GM19372 (cell line): ENCODE data around the gene TBC1D22A.

Experiments
- ATAC-seq: cut with Tn5 transposase; IDR thresholded peaks from one replicate; pipeline ENCODE4 v1.9.1; 2021; ENCODE audit warnings: mild to moderate bottlenecking, low read depth, moderate library complexity; ENCODE audit not compliant: unreplicated experiment

The TBC1D22A gene

DNA sequence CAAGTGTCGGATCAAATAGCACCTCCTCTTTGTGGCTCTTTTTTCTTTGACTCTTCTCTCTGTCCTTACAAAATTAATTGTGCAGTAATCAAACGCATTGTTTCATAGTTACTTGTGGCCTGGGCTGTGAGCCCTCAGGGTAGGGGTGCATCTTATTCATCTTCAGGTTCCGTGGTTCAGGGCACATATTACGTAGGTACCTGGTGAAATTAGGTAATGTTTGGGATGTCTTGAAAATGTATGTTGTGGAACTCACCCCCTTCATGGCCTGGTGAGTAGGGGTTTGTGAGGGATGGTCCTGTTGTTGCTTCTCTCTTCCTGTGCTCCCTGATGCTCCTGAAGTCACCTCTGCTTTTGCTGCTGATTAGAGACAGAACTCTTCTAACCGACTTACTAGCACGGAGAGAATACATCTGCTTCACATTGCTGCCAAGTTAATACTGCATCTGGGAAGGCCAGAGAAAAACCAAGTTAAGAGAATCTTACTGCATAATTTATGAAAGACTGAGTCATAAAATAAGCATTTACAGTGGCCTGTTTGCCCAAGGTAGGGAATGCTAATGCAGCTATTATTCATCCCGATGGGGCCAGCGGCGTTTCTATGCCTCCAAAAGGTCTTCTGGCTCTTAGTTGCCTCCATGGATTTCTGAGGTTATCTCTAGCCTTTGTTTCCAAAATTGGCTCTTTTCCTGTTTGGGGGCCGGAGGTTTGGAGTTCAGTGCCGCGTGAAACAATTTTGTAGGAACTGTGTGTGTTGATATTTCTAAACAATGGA lies 66.9 kb downstream of the TBC1D22A start:
- ATAC-seq: no peak

GRCh38 chr22:46829941-46830715 lies 67.7 kb downstream of the TBC1D22A start:
- ATAC-seq: no peak

DNA sequence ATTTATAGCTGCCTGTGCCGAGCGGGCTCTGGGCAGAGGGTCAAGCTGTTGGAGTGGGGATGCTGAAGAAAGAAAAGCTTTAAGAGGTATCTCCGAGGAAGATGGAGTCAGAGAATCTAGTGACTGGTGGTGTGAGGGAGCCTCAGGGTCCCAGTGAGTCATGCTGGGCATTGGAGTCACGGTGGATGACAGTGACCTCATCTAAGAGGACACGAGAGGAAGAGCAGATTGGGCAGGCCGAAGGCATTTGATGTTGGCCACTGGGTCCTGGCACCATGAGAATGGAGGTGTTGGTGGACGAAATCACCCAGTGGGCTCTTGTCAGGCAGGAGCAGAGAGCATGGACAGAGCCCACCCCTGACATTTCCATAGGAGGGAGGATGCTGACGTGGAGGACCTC lies 68.4 kb downstream of the TBC1D22A start:
- ATAC-seq: no peak

DNA sequence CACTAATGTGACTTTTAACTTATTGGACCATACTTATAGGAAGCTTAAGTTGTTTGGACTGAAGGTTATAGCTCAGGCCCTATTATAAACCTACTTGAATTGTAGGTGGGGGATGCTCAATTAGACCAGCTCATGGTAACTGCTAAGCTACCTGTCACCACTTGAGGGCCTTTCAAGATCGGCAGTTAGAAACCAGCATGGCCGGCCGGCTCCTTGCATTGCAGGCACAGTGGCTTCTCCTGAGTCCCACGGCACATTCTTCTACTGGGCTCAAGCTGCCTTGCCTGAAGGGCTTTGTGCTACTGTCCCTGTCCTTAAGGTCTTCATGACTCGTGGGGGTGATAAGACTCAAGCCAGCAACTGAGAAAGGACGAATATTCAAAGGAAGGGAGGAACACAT lies 70.8 kb downstream of the TBC1D22A start:
- ATAC-seq: no peak

GRCh38 chr22:46834021-46834737 lies 71.7 kb downstream of the TBC1D22A start:
- ATAC-seq: no peak

DNA sequence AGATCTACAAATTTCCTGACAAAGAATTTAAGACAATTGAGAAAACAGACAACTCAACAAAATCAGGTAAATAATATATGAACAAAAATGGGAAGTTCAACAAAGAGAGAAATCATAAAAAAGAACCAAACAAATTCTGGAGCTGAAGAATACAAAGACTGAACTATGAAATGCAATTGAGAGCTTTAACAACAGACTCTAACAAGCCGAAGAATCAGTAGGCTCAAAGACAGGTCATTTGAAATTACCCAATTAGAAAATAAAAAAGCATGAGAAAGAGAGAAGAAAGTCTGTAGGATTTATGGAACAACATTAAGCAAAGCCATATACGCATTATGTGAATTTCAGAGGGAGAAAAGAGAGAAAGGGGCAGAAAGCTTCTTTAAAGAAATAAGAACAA lies 72.8 kb downstream of the TBC1D22A start:
- ATAC-seq: no peak

DNA sequence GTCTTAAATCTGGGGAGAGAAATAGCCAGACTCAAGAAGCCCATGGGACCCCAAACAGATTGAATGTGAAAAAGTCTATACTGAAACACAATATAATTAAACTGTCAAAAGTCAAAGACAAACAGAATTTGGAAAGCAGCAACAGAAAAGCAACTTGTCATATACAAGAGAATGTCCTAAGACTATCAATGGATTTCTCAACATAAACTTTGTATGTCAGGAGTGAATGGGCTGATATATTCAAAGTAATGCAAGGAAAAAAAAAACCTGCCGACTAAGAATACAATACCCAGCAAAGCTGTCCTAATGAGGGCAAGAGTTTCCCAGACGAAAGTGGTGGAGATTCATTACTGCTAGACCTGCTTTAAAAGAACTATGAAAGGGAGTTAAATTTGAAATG lies 73.2 kb downstream of the TBC1D22A start:
- no peak for ATAC-seq

- ATAC-seq: no peak
Observed at GRCh38 chr22:46841522-46841921, 79.1 kb downstream of the TBC1D22A start.

DNA sequence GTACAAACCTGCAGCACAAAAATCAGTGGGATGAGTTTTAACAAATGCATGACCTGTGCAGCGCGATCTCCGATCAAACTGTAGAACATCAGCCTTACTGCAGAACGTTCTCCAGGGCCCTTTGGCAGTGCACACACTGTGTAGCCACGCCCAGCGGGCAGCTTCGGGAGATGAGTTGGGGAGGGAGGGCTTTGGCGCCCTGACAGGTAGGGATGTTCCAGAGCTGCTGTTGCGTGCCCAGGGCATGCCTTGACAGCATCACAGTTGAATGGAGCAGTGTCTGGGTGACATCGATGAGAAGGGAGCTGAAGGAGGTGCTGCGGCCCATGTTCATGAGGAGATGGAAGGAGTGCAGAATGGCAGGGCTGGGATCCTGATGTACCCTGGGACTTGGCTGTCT lies 80.2 kb downstream of the TBC1D22A start:
- no peak for ATAC-seq

DNA sequence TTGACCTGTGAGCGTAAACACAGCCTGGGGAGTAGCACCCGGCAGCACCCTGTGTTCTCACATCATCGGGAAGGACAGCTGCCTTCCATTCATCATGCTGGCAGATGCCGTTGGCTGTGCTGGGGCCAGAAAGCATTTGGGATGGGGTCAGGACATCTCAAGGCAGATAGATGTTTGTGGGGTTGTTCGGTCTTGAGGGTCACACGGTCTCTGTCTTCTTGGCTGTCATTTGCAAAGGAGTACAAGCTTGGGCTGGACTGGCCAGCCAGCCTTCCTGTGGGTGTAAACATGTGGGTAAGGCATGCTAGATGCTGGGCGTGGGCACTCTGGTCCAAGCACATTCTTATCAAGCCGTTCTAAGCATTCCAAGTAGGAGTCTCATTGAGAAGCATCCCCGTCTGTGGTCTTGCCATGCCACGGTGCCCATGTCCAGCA lies 81.4 kb downstream of the TBC1D22A start:
- ATAC-seq: no peak

DNA sequence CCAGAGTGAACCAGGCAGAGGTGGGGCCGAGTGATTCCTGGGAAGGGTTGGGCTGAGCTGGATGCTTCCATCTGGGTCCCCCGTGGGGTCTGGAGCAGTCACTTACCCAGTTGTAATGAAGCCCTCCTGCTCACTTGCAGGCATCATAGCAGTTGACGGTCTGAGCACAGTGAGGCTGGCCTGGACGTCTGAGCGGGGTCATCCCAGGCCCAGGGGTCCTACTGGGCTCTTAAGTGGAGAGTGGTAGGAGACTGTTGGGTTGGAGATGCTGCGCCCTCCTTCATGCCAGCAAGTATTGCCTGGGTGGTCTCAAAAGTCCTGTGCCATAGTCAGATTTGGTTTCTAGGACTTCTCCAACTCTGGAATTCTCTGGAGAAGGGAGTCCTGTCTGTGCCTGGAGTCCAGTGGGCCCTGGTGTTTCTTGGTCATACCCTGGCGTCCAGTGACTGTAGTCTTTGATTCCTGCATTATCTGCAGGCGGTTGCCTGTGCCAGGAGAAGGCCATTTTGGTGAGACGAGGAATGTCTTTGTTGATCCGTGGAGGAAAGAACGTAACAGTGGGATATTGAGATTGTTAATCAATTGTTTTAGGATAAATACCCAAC lies 82.3 kb downstream of the TBC1D22A start:
- ATAC-seq: no peak

DNA sequence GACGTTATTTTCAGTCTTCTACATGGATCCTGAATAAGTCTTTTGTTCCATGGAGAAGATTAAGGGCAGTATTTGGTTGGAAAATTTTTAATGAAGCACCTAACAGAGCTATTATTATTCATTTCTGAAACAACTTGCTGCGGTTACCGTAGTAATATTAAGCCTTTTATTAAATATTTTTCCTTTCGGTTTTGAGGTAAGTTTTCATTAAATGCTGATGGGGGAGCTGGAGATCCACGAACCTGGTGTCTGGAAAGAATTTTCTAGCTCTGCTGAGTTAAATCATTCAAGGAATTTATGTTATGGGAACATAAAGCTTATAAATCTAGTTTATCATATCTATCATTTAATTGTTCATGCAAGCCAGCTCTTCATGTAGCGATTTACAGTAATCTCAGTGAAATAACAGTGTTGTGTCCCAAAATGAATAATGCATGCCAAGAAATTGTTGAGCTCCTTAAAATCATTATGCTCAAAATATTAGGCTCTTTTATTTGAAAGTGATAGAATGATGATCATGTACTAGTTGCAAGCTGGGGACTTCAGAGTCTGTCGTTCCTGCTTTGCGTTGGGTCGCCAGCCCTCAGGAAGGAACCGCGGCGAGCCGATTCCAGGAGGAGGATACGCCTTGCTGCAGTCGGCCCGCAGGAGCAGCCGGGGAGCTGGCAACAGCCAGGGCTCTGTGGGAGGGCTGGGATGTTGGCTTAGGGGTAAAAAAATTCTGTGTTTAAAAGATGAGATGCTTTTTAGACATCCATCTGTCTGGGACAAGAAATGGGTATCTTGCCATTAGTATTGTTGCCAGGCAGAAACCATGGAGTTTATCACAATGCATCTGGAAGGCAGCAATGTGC lies 83.1 kb downstream of the TBC1D22A start:
- ATAC-seq: no peak

DNA sequence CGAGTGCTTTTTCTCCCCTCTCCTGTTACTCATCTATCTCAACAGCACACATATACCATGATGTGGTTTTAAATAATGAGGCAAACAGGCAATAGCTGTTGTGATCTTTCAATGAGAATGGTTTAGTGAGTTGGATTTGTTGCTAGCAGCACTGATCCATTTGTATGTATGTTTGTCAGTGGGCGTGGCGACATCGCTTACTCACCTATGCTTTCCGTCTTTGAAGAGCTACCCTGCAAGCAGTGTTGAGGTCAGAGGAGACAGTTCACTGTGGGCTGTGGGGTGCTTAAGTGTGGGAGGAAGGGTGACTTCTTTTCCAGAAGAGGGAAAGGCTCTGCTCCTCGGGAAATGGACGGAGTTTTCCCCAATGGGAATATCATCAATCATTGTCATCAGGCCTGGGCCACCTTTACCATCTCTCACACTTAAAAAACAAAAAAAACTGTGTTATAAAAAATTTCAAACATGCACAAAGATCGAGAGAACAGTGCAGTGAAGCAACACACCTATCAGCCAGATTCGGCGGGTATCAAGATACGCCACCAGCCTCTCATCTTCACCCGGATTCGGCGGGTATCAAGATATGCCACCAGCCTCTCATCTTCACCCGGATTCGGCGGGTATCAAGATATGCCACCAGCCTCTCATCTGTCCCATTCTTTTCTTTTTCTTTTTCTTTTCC lies 83.8 kb downstream of the TBC1D22A start:
- ATAC-seq: no peak

- no peak for ATAC-seq
Observed at GRCh38 chr22:46846832-46847355, 84.4 kb downstream of the TBC1D22A start.

DNA sequence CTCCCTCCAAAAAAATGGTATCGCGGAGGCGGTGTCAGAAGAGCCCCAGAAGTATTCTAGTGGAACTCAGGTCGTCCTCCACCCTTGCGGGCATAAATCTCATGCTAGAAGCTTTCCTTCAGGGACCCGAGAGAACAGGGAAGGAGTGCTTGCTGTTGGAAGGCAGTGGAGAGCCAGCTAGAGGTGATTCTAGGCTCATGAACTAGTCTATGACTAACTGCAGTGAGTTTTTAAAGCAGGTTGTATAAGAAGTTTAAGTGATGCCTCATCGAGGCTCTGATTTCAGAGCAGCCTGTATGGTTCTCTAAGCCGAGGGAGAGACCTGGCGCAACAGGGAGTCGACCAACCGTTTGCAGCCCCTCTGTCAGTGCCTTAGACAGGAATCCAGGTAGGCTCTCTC lies 85.7 kb downstream of the TBC1D22A start:
- ATAC-seq: no peak

- ATAC-seq: no peak
Observed at GRCh38 chr22:46849101-46849500, 86.7 kb downstream of the TBC1D22A start.

- no peak for ATAC-seq
Observed at GRCh38 chr22:46849951-46850350, 87.5 kb downstream of the TBC1D22A start.

- ATAC-seq: no peak
Observed at GRCh38 chr22:46851311-46851710, 88.9 kb downstream of the TBC1D22A start.

- ATAC-seq: no peak
Observed at GRCh38 chr22:46851941-46852340, 89.5 kb downstream of the TBC1D22A start.
